GM10248 (cell line): ENCODE measurements around the gene ARF3.

Experiments
- CTCF ChIA-PET: fragments of 300-600 bp; sonication (Branson Sonifier 250); formaldehyde crosslinking; extraction: SDS; loops from one replicate; lab custom pipeline; 2021; ENCODE audit warnings: antibody characterized with exemption; lab: Yijun Ruan, JAX
- POLR2A ChIA-PET: fragments of 350-650 bp; sonication (Branson Sonifier 250); formaldehyde crosslinking; extraction: SDS; loops from one replicate; lab custom pipeline; 2020; ENCODE audit warnings: antibody characterized with exemption; lab: Yijun Ruan, JAX
- DNase-seq: peaks from one replicate; pipeline ENCODE4 v3.0.0; 2012; ENCODE audit errors: extremely low spot score
- CTCF ChIP-seq: IDR thresholded peaks from 2 replicates; pipeline ENCODE4 v1.5.1; 2012; ENCODE audit warnings: mild to moderate bottlenecking, low read depth; ENCODE audit errors: extremely low read depth, missing control alignments, control extremely low read depth

The ARF3 gene

GRCh38 chr12:48890657-48891418 is 66.4 kb downstream of the ARF3 start:
- CTCF ChIA-PET = interaction anchor here (0.6 to 8.3 kb wide), 40 partner anchors 11 to 252 kb away, joined by 3 to 313 read pairs (median 5); partner anchors contain the start of genes ARF3, DDN, DDX23 and FKBP11
- TF ChIP-seq CTCF = peak; percentile 85
- peak; percentile 83 for DNase-seq
- POLR2A ChIA-PET = interaction anchor here (0.6 kb wide), 2 partner anchors 25 to 375 kb away, joined by 3 read pairs; partner anchors contain the start of gene RND1

GRCh38 chr12:48889679-48890078 is 67.6 kb downstream of the ARF3 start:
- POLR2A ChIA-PET = interaction anchor here (1.6 kb wide), 1 partner anchor 24 kb away, joined by 7 read pairs; the partner anchor contains the start of gene RND1
- TF ChIP-seq CTCF = no peak
- DNase-seq = no peak
- CTCF ChIA-PET = interaction anchor here (0.8 to 8.3 kb wide), 22 partner anchors 9 to 199 kb away, joined by 3 to 313 read pairs (median 5); partner anchors contain the start of genes ARF3, DDX23, FKBP11 and RND1
